ENCODE measurements around the gene GPR62. TPM values are rescaled to one million over a fixed set of nuclear protein-coding genes. Genes with fewer than 3 reads are reported as not detected.
A peak's percentile ranks its signal among the peaks of the same experiment; 100 is the strongest.

The GPR62 gene
- total and polyA plus RNA-seq, 9 of the 15 experiments (the other 6 are each of a cell fraction or from before 2014, with no cell fraction given), result not detected

- TF ChIP-seq ZNF639 (CRISPR knock-in tag; conservative IDR thresholded peaks at IDR 0.05 in 1 of 2, IDR thresholded peaks at IDR 0.05 in 1 of 2), result no peak
- TF ChIP-seq ATF7 (IDR thresholded peaks at IDR 0.05), result no peak
- TF ChIP-seq PHF8 (IDR thresholded peaks at IDR 0.05; ENCODE audit: borderline replicate concordance, low read length), result 0 out of 2 replicates have a peak, but pooled peaks have one; percentile 10
- peak; percentile 52; the same call in 1 of the 2 replicates for TF ChIP-seq ZBTB7A (IDR thresholded peaks at IDR 0.05; ENCODE audit: borderline replicate concordance, control insufficient read depth, low read depth, low read length)
- peak; percentile 71; the same call in 1 of the 2 replicates for TF ChIP-seq MEF2A (IDR thresholded peaks at IDR 0.05; ENCODE audit: control insufficient read depth, low read depth, low read length)
- 0 out of 2 replicates have a peak, but pooled peaks have one; percentile 12 for TF ChIP-seq GABPA (tag; conservative IDR thresholded peaks at IDR 0.05; ENCODE audit: low read depth)
- TF ChIP-seq NCOA6 (IDR thresholded peaks at IDR 0.05), result no peak
- TF ChIP-seq XRCC3 (IDR thresholded peaks at IDR 0.05), result no peak
- TF ChIP-seq, protein P1, sequence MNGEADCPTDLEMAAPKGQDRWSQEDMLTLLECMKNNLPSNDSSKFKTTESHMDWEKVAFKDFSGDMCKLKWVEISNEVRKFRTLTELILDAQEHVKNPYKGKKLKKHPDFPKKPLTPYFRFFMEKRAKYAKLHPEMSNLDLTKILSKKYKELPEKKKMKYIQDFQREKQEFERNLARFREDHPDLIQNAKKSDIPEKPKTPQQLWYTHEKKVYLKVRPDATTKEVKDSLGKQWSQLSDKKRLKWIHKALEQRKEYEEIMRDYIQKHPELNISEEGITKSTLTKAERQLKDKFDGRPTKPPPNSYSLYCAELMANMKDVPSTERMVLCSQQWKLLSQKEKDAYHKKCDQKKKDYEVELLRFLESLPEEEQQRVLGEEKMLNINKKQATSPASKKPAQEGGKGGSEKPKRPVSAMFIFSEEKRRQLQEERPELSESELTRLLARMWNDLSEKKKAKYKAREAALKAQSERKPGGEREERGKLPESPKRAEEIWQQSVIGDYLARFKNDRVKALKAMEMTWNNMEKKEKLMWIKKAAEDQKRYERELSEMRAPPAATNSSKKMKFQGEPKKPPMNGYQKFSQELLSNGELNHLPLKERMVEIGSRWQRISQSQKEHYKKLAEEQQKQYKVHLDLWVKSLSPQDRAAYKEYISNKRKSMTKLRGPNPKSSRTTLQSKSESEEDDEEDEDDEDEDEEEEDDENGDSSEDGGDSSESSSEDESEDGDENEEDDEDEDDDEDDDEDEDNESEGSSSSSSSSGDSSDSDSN (IDR thresholded peaks at IDR 0.05; ENCODE audit: borderline replicate concordance in 1 of 2, low read depth in 2 of 2, low read length in 2 of 2), result no peak
- peak; percentile 90 for TF ChIP-seq EGR1 (conservative IDR thresholded peaks at IDR 0.05)
- TF ChIP-seq CTBP1 (IDR thresholded peaks at IDR 0.05; ENCODE audit: borderline replicate concordance), result no peak
- no peak for TF ChIP-seq ELF1 (tag; IDR thresholded peaks at IDR 0.05)
- no peak for TF ChIP-seq ZNF695 (CRISPR knock-in tag; IDR thresholded peaks at IDR 0.05)
- TF ChIP-seq, protein P2, sequence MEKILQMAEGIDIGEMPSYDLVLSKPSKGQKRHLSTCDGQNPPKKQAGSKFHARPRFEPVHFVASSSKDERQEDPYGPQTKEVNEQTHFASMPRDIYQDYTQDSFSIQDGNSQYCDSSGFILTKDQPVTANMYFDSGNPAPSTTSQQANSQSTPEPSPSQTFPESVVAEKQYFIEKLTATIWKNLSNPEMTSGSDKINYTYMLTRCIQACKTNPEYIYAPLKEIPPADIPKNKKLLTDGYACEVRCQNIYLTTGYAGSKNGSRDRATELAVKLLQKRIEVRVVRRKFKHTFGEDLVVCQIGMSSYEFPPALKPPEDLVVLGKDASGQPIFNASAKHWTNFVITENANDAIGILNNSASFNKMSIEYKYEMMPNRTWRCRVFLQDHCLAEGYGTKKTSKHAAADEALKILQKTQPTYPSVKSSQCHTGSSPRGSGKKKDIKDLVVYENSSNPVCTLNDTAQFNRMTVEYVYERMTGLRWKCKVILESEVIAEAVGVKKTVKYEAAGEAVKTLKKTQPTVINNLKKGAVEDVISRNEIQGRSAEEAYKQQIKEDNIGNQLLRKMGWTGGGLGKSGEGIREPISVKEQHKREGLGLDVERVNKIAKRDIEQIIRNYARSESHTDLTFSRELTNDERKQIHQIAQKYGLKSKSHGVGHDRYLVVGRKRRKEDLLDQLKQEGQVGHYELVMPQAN (IDR thresholded peaks at IDR 0.05; ENCODE audit: borderline replicate concordance), result no peak
- TF ChIP-seq, protein P3, sequence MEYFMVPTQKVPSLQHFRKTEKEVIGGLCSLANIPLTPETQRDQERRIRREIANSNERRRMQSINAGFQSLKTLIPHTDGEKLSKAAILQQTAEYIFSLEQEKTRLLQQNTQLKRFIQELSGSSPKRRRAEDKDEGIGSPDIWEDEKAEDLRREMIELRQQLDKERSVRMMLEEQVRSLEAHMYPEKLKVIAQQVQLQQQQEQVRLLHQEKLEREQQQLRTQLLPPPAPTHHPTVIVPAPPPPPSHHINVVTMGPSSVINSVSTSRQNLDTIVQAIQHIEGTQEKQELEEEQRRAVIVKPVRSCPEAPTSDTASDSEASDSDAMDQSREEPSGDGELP (CRISPR knock-in tag; IDR thresholded peaks at IDR 0.05; ENCODE audit: borderline replicate concordance), result peak; percentile 36; the same call in 1 of the 2 replicates
Observed at GRCh38 chr3:52005571-52005986, 50.4 kb downstream of the GPR62 start (continued).

All from K562 (cell line).